Measurements from ENCODE around the gene FTL.

FTL gene

DNA sequence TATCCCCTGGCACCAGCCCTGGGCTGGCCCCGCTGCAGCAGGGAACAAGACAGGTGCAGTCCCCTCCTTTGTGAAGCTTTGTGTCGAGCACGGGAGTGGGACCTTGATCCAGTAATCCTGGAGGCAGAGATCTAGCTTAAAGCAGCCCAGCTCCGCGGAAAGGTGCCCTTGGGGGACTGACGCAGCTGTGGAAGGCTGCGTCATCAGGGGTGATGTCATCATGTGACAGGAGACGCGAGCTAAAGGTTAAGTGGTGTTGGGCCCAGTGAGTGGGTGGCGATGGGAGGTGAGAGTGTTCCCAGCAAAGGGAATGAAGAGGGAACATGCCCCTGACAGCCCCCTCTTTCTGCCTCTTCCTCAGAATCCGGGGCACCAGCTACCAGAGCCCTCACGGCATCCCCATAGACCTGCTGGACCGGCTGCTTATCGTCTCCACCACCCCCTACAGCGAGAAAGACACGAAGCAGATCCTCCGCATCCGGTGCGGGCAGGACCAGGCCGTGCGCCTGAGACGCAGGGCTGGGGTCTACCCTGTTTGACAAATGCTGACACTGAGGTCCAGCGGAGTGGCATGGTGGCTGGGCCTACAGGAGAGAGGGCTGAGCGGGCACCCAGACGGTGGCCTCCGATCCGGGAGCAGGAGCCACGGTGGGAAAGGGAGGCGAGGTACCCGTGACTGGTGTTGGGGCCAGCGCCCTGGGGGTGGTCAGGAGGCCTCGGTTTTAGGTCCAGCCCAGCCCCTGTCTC is 49.2 kb downstream of the FTL start:
- DNase-seq (ENCODE audit: low read depth in 1 of 2, low spot score in 1 of 2) = no peak
- in situ Hi-C loops (cut with HindIII; ENCODE audit: low pct_unique_long_range_greater_than_20kb, low sequenced_read_pairs) = no loop called here
- no peak for TF ChIP-seq JUND (IDR thresholded peaks at IDR 0.05; ENCODE audit: low read depth)

DNA sequence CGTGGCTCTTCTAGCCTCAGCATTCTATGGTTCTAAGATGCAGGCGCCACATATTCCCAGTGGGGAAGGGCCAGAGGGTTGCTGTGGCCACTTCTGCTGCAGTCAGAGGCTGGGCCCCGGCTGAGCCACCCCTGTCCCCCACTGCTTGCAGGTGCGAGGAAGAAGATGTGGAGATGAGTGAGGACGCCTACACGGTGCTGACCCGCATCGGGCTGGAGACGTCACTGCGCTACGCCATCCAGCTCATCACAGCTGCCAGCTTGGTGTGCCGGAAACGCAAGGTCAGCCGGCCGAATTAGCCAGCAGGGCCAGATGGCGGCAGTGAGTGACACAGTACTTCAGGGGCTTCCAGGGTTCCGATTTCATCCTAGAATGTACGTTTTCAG is 49.8 kb downstream of the FTL start:
- DNase-seq (ENCODE audit: low read depth in 1 of 2, low spot score in 1 of 2) = no peak
- TF ChIP-seq JUND (IDR thresholded peaks at IDR 0.05; ENCODE audit: low read depth) = no peak
- in situ Hi-C loops (cut with HindIII; ENCODE audit: low pct_unique_long_range_greater_than_20kb, low sequenced_read_pairs) = no loop called here

DNA sequence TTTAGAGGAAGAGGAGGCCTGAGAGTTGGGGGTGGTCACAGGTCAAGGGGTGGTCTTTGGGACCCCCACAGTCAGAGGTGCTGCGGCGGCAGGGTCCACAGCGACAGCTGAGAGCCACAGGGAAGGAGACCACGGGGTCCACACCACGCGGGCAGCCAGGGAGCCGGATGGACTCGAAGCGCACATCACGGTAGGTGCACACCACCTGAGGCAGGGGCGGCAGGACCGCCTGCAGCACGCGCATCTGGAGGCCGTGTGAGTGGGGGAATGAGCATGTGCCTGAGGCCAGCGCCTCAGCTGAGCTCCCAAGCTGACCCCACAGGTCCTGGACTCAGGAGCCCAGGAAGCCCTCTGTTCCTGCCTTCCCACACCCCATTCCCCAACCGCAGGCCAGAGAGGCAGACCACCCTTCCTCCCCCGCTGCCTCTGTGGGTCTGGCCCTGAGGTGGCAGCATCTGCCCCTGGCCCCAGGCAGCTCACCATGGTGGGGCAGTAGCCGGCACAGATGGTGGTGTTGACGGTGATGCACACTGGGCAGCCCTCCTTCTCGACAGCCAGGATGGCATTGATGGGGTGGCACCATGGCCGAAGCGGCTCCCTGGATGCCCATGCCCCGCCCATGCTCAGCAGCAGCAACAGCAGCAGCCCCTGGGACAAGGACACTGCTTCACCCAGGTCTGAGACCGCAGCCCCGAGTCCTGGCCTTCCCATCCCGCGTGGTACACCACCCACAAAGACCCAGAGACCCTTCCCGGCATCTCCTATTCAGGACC is 51.1 kb downstream of the FTL start:
- no peak for DNase-seq (ENCODE audit: low read depth in 1 of 2, low spot score in 1 of 2)
- in situ Hi-C loops (cut with HindIII; ENCODE audit: low pct_unique_long_range_greater_than_20kb, low sequenced_read_pairs) = no loop called here
- TF ChIP-seq JUND (IDR thresholded peaks at IDR 0.05; ENCODE audit: low read depth) = no peak
